GM19438 (cell line): ENCODE results near the gene PRRT1.
"Not testable (repeated sequence)": the region's sequence is repeated elsewhere in the genome, so short reads cannot be mapped to it uniquely, and the experiment has no call there.

Experiments used
- ATAC-seq: cut with Tn5 transposase; IDR thresholded peaks from one replicate; pipeline ENCODE4 v1.9.1; 2021; ENCODE audit warnings: low read depth; ENCODE audit not compliant: unreplicated experiment

Gene PRRT1

GRCh38 chr6:32188381-32189068, 36.8 kb upstream of the PRRT1 start:
- no peak for ATAC-seq

GRCh38 chr6:32187725-32188380, 36.1 kb upstream of the PRRT1 start:
- ATAC-seq, result not testable (repeated sequence)

DNA sequence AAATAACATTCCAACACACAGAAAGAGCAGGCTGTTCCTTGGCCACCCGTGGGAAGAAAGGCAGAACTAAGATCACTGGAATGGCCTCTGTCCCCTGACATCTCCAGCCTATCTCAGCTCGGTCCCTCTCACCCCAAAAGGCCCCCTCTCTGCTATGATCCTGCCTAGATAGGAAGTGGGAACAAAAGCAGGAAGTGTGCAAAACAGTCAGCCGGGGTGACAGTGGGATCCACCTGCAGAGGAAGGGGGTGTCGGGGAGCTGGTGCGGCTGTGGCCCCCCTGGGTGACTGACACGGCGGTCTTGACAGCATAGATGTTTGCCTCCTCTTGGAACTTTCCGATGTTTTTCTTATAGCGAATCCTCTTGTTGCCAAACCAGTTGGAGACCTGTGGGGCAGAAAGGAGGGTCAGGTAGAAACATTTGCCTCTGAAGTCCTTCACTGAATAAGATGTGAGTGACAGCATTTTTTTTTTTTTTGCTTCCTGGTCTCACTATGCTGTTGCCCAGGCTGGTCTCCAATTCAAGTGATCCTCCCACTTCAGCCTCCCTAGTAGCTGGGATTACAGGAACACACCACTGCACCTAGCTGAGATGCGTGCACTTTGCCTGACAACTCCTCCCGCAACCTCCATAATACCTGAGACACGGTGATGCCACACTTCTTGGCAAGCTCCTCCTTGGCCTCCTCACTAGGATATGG, 35.4 kb upstream of the PRRT1 start:
- ATAC-seq, result no peak

DNA sequence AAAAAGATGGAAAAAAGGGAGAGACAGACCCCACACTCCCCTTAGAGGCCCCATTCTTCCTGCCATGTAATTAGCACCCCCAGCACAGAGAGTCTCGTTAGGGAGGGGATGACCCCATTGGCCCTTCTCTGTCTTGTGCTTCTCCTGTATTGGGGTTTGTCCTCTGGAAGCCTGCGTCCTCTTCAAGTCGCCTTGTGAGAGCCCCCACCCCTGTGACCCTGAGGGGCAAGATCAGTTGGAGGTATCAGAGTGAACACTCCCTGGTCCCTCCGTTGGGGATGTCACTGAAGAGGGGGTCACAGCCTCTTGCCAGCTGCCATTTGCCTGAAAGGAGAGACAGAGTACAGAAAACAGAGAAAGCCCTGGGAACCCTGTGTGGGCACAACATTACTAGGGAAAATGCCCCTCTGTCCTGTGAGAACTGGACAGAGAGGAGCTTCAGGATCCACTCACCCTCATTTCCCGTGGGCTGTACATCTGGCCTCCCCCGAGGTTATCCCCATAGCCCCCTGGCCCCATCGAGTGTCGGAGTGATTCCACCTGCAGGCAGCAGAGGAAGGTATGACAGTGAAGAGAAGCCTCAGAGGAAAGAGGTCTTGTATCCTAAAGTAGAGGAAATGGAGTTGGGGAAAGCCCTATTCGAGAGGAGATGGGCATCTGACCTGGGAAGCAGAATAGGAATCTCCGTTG, 34.6 kb upstream of the PRRT1 start:
- not testable (repeated sequence) for ATAC-seq

GRCh38 chr6:32185681-32186131, 34.0 kb upstream of the PRRT1 start:
- ATAC-seq, result not testable (repeated sequence)

DNA sequence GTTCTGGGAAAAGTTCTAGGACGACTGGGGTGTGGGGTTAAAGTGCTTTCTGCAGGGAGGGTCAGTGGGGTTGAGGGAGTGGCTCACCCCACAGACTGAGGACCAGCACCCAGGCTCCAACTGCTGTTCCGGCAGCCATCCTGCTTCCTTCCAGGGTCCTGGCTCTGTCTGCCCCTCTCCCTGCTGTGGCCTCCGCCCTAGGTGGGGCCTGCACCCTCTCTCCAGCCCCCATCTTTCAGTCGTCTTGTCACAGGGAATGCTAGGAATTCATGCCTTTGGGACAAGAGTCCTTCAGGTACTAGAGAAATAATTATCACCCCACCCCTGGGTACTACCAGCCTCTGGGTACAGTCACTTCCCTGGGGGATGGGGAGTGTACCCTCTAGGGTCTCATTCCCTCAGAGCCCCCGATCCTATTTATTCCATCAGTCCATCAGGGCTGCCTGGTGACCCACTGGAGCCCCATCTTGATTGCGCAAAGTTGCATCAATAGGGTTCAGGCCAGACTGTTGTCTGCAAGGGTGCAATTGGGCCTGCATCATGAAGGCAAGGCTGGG, 32.4 kb upstream of the PRRT1 start, which contains the start of gene AGER:
Gene AGER (minus strand): TSS at position 170 of the 557 bp plus-strand sequence. CDS start 31 bp downstream, at position 139.
- ATAC-seq, result no peak

DNA sequence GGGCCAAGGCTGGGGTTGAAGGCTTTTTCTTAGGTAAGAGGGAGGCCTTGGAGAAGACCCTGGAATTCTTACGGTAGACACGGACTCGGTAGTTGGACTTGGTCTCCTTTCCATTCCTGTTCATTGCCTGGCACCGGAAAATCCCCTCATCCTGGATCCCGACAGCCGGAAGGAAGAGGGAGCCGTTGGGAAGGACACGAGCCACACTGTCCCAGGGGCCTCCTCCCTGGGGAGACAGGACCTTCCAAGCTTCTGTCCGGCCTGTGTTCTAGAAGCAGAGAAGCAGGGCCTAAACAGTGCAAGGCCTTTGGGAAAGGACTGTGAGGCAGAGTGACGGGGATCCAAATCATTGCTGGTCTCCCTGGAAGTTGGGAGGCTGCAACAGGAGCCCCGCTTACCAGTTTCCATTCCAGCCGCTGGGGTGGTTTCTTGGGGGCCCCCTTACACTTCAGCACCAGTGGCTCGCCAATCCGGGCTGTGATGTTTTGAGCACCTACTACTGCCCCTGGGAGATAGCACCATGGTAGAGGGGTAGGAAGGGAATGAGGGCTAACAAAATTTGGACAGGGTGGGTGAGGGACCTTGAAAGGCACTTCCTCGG, 31.8 kb upstream of the PRRT1 start:
- no peak for ATAC-seq

- ATAC-seq, result no peak
Observed at GRCh38 chr6:32183030-32183429, 31.3 kb upstream of the PRRT1 start.

DNA sequence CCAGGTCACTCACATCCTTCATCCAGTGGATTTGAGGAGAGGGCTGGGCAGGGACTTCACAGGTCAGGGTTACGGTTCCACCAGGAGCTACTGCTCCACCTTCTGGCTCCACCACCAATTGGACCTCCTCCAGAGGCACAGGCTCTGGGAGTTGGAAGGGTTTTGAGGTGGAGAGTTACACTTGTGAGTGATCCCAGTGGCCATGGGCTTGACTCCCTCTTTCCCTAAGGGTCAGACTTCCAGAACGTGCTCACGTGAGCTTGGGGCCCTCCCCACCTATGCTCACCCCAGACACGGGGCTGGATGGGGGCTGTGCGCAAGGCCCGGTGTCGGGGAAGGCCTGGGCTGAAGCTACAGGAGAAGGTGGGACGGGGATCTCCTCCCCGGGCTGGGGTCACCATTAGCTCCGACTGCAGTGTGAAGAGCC, 30.8 kb upstream of the PRRT1 start:
- ATAC-seq, result no peak

DNA sequence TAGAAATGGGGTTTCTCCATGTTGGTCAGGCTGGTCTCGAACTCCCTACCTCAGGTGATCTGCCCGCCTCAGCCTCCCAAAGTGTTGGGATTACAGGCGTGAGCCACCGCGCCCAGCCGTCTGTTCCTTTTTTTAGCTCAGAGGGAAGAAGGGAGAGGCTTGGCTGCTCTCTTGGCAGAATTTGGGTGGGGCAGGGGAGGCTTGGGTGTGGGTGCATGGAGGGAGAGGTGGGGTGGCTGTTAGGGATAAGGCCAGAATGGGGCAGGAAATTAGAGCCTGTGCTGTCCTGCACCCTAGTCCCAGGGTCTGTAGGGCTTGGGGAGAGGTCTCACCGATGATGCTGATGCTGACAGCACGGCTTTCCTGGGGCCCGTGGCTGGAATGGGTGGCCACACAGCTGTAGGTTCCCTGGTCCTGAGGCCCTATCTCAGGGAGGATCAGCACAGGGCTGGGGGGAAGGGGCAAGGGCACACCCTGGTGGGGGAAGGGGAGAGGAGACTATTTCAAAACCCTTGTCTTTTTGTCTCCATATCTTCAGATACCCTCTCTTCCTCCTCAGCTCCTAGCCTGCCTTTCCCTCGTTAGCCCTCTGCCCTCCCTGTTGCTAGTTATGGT, 30.3 kb upstream of the PRRT1 start:
- ATAC-seq, result no peak

DNA sequence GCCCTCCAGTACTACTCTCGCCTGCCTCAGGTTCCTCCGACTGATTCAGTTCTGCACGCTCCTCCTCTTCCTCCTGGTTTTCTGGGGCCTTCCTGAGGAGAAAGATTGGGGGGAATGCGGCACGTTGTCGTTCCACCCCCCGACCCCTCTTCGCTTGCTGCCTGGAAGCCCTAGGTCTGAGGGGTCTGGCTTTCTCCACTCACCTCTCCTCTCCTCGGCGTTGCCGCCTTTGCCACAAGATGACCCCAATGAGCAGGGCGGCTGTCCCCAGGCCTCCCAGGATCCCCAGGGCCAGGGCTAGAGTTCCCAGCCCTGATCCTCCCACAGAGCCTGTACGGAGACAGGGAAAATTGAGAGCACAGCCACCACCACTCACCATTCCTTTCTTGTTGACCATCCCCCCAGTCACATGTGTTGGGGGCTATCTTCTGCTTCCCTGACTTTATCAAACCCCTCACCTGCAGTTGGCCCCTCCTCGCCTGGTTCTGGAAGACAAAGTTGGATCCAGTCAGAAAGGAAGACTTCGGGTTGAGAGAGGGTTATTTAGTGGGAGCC, 29.5 kb upstream of the PRRT1 start:
- ATAC-seq, result no peak

GRCh38 chr6:32179766-32180405, 28.1 kb upstream of the PRRT1 start:
- ATAC-seq, result no peak

GRCh38 chr6:32178547-32179440, 27.1 kb upstream of the PRRT1 start:
- ATAC-seq, result no peak

DNA sequence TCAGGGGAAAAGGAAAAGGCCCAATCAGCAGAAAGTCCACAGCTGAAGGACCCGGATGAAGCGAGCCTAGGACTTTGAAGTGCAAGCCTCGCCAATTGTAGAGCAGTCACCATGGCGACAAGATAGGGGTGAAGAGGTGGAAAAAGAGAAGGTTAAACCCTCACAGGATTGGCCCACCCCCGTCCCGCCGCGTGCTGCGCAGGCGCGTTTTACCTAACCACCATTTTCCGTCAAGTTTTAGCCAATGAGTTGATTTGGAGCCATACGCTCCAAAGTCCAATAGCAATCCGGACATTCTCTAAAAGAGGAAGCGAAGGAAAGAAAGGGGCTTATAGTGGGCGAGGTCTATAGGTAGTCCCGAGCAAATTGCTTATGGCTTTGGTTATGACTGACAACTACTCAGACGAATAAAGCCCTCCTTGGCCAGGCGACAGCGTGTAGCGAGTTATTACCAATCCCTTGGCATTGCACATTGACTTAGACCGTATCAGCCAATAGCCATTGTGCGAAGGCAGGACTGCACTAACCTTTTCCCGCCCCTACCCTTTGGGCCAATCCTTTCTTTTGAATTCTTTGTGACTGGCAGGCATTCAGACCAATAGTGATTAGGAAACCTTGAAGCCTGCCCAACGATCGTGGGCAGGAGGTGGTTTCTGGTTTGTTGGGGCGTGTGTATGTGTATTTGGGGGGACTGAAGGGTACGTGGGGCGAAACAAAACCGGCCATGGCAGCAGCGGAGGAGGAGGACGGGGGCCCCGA, 26.2 kb upstream of the PRRT1 start, which contains the start of gene RNF5:
Gene RNF5 (plus strand): TSS at position 618 of the 759 bp plus-strand sequence. CDS start 107 bp downstream, at position 725.
- peak; percentile 71 for ATAC-seq

DNA sequence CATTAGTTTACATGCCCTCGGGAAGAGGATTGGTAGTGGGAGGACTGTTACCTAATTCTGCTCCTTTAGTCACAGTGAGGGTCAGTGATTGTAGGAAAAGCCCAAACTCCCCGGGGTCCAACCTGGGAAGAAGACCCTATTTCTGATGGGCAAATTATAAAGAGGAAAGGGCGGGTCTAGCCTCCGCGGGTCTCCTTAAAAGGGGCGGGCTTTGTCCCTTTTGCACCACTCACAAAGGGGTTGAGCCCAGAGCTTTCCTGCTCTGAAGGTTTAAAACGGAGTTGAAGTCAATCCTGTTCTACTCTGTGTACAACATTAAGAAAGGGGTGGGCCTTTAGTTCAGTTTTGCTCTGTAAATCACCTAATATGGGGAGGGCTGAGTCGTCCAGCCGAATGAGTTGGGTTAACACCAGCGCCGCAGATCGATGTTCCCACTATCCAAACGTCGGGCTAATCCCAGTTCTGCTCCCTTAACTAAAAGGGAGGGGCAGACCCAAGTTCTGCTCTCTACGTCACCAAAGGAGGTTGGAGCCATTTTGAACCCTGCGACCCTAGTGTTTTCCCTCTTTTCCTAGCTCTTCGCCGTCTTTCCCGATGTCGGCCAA, 25.5 kb upstream of the PRRT1 start:
- ATAC-seq, result no peak

DNA sequence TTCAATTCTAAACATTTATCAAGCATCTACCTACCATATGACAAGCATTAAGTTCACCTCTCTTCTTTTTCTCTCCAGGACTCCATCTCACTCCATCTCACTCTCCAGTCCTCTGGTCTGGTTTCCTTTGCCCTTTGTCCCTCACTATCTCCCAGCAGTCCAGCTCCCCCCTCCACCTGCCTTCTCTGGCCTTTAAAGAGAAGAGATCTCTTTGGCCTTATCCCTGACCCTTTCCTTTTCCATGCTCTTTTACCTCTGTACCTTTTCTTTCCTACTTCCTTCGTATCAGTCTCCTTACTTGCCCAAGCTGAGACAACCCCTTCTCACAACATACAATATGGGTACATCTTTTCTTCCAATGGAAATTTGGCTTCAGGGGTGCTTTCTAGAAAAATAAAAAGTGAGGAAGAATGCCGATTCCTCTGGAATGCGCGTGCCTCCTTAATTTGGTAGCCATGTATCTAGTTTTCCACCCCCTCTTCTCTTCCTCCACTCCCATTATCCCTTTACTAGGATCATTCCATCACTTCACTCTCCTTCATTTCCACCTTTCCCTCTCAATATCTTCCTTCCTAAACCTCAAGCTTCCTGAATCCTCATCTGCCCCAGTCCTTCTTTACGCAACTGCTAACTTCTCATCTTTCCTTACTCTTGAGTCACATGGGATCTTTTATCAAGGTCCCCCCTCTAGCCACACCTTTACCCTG, 24.9 kb upstream of the PRRT1 start:
- ATAC-seq, result no peak
